ENCODE data around the gene UBE3A.

The UBE3A gene

GRCh38 chr15:25327686-25328085, 111.1 kb downstream of the UBE3A start:
- no peak for DNase-seq

GRCh38 chr15:25325187-25325586, 113.6 kb downstream of the UBE3A start:
- DNase-seq: no peak

- no peak for DNase-seq
Observed at GRCh38 chr15:25323420-25323819, 115.4 kb downstream of the UBE3A start.

GRCh38 chr15:25287823-25288222, 151.0 kb downstream of the UBE3A start:
- no peak for DNase-seq
